ENCODE measurements around the gene DHX38. TPM values are rescaled to one million over a fixed set of nuclear protein-coding genes. Genes with fewer than 3 reads are reported as not detected.
"Not testable (repeated sequence)": the region's sequence is repeated elsewhere in the genome, so short reads cannot be mapped to it uniquely, and the experiment has no call there.

DHX38 gene
- total and polyA plus RNA-seq, 2 of the 13 experiments (the other 11 are each of a cell fraction or from before 2014, with no cell fraction given): 54.4 to 85.9 TPM

GRCh38 chr16:72075067-72075466 is 18.6 kb upstream of the DHX38 start:
- POLR2A ChIA-PET: interaction anchor here (1.3 kb wide), 1 partner anchor 9 kb away, joined by 3 read pairs; no protein-coding TSS in a partner anchor
- H3K79me2 ChIP-seq (ENCODE audit: insufficient read depth, low read length); H4K20me1 ChIP-seq (ENCODE audit: insufficient read depth, low read length); H3K4me2 ChIP-seq (ENCODE audit: low read depth, low read length); H3K27ac ChIP-seq (ENCODE audit: extremely low read length, insufficient read depth, low read length); in situ Hi-C loops (cut with HindIII; ENCODE audit: extremely low pct_ligation_motif_present, low pct_unique_long_range_greater_than_20kb); intact Hi-C loops (cut with micrococcal nuclease; ENCODE audit: unreplicated experiment); H3K9ac ChIP-seq (ENCODE audit: insufficient read depth, low read depth, low read length); H3K36me3 ChIP-seq (replicated peaks in 1 of 2; ENCODE audit: control insufficient read depth in 1 of 2, insufficient read depth in 2 of 2, low read length in 2 of 2); H3K27me3 ChIP-seq (ENCODE audit: control insufficient read depth in 1 of 2, insufficient read depth in 2 of 2, low read length in 2 of 2); ATAC-seq; H3K9me3 ChIP-seq (ENCODE audit: low read length); BruUV-seq (replicated peaks); CTCF ChIA-PET (ENCODE audit: low intra/inter-chr PET ratio, low total read pairs); H3K4me3 ChIP-seq (replicated peaks in 1 of 3; ENCODE audit: insufficient read depth in 1 of 3, low read depth in 2 of 3, low read length in 3 of 3); DNase-seq (ENCODE audit: low spot score); H2AFZ ChIP-seq (ENCODE audit: low read length); FAIRE-seq: not testable (repeated sequence)
- WGBS (ENCODE audit: low lambda C conversion rate): 100% methylated on average over 2 of the region's 6 CpGs
- H3K4me1 ChIP-seq (ENCODE audit: insufficient read depth, low read length): peaks cover 44% of the 10 kb centered on the region

GRCh38 chr16:72076991-72077706 is 16.5 kb upstream of the DHX38 start:
- Histone ChIP-seq H3K4me1 (ENCODE audit: insufficient read depth, low read length) (peaks cover 42% of the 10 kb centered on the region), H3K27ac (ENCODE audit: extremely low read length, insufficient read depth, low read length) (peak overlapping the region; percentile 29)
- H4K20me1 ChIP-seq (ENCODE audit: insufficient read depth, low read length); H3K27me3 ChIP-seq (ENCODE audit: control insufficient read depth in 1 of 2, insufficient read depth in 2 of 2, low read length in 2 of 2); H2AFZ ChIP-seq (ENCODE audit: low read length); H3K4me3 ChIP-seq (replicated peaks in 1 of 3; ENCODE audit: insufficient read depth in 1 of 3, low read depth in 2 of 3, low read length in 3 of 3); H3K4me2 ChIP-seq (ENCODE audit: low read depth, low read length); H3K9me3 ChIP-seq (ENCODE audit: low read length); in situ Hi-C loops (cut with HindIII; ENCODE audit: extremely low pct_ligation_motif_present, low pct_unique_long_range_greater_than_20kb); H3K79me2 ChIP-seq (ENCODE audit: insufficient read depth, low read length); H3K9ac ChIP-seq (ENCODE audit: insufficient read depth, low read depth, low read length); H3K36me3 ChIP-seq (replicated peaks in 1 of 2; ENCODE audit: control insufficient read depth in 1 of 2, insufficient read depth in 2 of 2, low read length in 2 of 2); BruUV-seq (replicated peaks); CTCF ChIA-PET (ENCODE audit: low intra/inter-chr PET ratio, low total read pairs); ATAC-seq; intact Hi-C loops (cut with micrococcal nuclease; ENCODE audit: unreplicated experiment); DNase-seq (ENCODE audit: low spot score): not testable (repeated sequence)
- POLR2A ChIA-PET: interaction anchor here (1.2 kb wide), 1 partner anchor 14 kb away, joined by 4 read pairs; the partner anchor contains the start of gene HPR
- peak; percentile 95 for FAIRE-seq
- 77% methylated on average over 1 of the region's 5 CpGs for WGBS (ENCODE audit: low lambda C conversion rate)
